GM20431 (cell line): ENCODE data around the gene GPR156.

Experiments used
- in situ Hi-C: fragments of 300-500 bp; cut with MseI, MboI; formaldehyde crosslinking; loops from one replicate; pipeline ENCODE4 v1.15.0; 2020; ENCODE audit warnings: low sequenced_read_pairs; ENCODE audit not compliant: unreplicated experiment

Gene GPR156

DNA sequence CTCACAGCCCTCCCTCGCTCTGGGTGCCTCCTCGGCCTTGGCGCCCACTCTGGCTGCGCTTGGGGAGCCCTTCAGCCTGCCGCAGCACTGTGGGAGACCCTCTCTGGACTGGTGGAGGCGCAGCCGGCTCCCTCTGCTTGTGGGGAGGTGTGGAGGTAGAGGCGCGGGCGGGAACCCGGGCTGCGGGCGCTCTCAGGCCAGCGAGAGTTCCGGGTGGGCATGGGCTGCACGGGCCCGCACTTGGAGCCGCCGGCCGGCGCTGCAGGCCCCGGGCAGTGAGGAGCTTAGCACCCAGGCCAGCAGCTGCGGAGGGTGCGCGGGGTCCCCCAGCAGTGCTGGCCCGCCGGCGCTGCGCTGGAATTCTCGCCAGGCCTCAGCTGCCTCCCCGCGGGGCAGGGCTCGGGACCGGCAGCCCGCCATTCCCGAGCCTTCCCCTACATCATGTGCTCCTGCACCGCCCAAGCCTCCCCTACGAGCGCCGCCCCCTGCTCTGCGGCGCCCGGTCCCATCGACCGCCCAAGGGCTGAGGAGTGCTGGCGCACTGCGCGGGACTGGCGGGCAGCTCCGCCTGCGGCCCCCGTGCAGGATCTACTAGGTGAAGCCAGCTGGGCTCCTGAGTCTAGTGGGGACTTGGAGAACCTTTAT, 144.8 kb downstream of the GPR156 start:
- in situ Hi-C loops, result no loop called here

- in situ Hi-C loops, result no loop called here
Measured at GRCh38 chr3:120139140-120139539, 145.9 kb downstream of the GPR156 start.

GRCh38 chr3:120137548-120137947, 147.5 kb downstream of the GPR156 start:
- in situ Hi-C loops, result no loop called here

GRCh38 chr3:120130656-120131055, 154.4 kb downstream of the GPR156 start:
- in situ Hi-C loops, result no loop called here

- in situ Hi-C loops, result no loop called here
Measured at GRCh38 chr3:120129718-120130513, 155.1 kb downstream of the GPR156 start.

DNA sequence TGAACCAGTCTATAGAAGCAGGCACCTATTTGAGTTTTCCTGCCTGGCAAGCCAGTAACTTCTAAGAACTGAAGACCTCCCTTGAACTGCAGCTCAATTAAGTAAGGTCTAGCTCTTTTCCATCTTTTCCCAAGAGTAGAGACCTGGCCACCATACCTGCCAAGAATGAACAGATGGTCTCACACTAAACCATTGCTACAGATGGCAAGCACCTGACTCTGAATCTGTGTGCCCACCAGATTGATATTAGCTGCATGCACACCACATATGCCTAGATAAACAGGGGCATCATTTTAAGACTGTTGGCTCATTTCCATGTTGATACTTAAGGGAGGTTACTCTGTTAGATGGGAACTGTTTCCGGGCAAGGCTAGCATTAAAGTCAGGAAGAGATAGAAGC, 156.0 kb downstream of the GPR156 start:
- in situ Hi-C loops, result no loop called here

DNA sequence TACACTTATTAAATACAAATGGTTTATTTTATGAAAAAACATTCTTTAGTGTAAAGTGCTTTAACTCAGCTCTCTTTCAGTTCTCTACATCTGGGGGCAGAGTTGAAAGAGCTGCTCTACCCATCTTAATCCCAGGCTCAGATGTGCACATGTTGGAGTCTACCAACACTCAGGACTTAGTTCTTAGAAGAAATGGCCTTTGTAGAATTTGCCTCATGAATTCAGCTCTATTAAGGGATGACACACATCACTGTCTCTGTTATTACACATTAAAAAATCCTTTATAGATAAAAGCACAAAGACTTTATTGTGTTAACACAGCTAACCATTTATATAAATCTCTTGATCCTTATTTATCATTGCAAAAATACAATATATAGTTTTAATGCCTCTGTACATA, 159.0 kb downstream of the GPR156 start:
- in situ Hi-C loops, result no loop called here

- in situ Hi-C loops, result no loop called here
Measured at GRCh38 chr3:120119846-120120510, 165.0 kb downstream of the GPR156 start.
